ENCODE results near the gene ODAD2.

The ODAD2 gene

GRCh38 chr10:27844223-27844622, 154.7 kb downstream of the ODAD2 start:
- in situ Hi-C loops (cut with HindIII; ENCODE audit: low sequenced_read_pairs), result no loop called here

DNA sequence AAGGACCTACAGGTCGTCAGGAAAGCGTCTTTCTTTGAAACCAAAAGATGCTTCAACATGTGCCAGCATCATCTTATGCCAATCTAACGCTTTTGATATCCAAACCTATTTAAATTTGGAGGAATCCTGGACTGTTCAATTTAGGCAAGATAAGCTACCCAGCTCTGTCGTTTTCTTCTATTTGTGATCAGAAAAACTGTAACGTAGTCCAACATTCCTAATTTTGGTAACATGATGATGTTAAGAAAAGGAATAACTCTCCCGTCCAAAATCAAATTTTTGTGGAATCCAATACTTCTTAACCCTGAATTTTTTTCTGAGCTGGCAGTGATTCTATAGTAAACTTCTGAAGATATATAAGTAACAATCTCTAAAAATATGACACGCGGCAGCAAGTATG, 160.0 kb downstream of the ODAD2 start:
- in situ Hi-C loops (cut with HindIII; ENCODE audit: low sequenced_read_pairs), result no loop called here

DNA sequence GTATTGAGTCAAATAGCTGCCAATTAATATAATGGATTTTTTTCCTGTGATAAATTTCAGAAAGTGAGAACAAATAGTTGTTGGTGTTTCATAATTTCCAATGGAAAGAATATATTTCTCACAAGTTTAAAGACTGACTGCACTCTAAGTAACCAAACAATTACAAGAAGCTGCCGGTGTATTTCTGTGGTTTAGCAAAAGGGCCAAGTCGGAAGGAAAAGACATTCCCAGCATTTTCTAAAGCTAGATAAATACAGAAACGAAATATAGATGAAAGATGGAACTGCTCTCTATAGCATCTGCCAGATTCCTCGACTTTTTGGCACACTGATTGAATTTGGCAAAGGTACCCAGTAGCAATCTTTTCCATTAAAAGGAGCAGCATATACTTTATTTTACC, 160.5 kb downstream of the ODAD2 start:
- in situ Hi-C loops (cut with HindIII; ENCODE audit: low sequenced_read_pairs), result no loop called here

GRCh38 chr10:27834476-27834875, 164.4 kb downstream of the ODAD2 start:
- in situ Hi-C loops (cut with HindIII; ENCODE audit: low sequenced_read_pairs), result no loop called here

DNA sequence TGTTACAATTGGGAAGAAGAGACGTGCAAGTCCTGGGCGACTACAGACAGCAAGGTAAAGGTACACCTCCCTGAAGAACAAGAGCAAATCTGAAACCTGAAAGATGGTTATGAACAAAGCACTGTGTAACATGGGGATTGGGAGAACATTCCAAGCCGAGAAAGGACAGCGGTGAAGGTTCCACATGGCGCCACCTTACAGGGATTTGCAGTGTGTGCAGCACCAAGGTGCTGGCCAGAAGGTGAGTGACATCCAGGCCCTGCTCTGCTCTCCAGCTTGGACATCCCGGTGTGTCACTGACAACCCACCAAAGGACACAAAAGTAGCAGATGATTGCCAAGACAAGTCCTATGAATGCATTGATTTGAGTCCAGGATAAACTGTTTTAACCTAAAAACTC, 165.1 kb downstream of the ODAD2 start:
- in situ Hi-C loops (cut with HindIII; ENCODE audit: low sequenced_read_pairs), result no loop called here

- in situ Hi-C loops (cut with HindIII; ENCODE audit: low sequenced_read_pairs), result no loop called here
These were observed 166.1 kb downstream of the ODAD2 start for GRCh38 chr10:27832826-27833225.

DNA sequence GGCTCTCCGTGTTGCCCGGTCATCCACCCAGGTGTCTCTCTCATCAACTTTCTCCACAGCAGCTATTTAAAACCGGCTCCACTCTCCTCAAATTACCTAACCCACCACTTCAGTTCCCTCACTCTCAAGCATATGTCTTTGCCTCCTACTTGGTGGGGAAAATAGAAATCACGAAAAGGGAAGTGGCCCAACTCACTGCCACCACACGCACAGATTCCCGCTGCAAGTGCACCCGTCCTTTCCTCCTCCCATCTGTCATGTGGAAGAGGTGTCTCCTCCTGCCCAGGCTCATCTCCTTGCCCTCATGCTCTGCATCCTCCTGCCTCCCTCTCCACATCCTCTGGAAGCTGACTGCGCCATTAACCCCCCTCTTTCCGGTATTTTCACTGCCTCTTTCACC, 172.5 kb downstream of the ODAD2 start:
- in situ Hi-C loops (cut with HindIII; ENCODE audit: low sequenced_read_pairs), result no loop called here

DNA sequence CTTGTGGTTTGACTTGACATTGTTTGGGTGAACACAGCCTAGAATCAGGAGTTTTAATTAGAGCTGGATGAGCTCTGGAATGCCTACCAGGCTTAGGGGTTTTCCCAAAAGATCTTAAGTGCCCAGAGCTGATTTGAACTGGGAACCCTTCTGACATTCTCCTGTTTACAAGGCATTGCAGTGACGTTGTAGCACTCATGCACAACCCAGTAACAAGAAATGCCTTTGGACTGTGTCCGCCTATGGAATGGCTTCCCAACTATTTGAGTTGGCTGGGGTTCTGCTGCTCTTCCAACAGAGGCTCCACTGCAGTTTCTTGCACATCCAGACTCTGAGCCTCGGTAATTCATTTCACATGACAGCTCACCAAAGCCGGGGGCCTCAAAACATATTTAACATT, 176.6 kb downstream of the ODAD2 start:
- in situ Hi-C loops (cut with HindIII; ENCODE audit: low sequenced_read_pairs), result no loop called here

- in situ Hi-C loops (cut with HindIII; ENCODE audit: low sequenced_read_pairs), result no loop called here
These were observed 178.2 kb downstream of the ODAD2 start for GRCh38 chr10:27820637-27821036.

- in situ Hi-C loops (cut with HindIII; ENCODE audit: low sequenced_read_pairs), result no loop called here
These were observed 178.9 kb downstream of the ODAD2 start for GRCh38 chr10:27819781-27820531.

DNA sequence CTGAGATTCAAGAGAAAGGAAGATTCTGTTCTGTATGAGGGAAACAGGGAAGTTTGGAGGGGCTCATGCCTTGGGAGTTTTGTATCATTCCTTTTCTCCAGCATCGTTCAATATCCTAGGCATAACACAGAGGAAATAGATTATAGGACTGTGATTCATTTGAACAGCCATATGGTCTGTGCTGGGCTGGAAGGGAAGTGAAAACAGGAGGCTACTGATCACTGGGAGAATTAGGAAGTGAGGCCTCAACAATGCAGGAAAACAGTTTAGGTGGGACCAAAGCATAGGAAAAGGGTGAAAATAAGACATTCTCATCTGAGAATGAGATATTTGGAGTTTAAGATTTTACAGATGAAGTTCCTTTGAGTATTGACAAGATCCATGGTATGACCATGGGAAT, 182.6 kb downstream of the ODAD2 start:
- in situ Hi-C loops (cut with HindIII; ENCODE audit: low sequenced_read_pairs), result no loop called here

DNA sequence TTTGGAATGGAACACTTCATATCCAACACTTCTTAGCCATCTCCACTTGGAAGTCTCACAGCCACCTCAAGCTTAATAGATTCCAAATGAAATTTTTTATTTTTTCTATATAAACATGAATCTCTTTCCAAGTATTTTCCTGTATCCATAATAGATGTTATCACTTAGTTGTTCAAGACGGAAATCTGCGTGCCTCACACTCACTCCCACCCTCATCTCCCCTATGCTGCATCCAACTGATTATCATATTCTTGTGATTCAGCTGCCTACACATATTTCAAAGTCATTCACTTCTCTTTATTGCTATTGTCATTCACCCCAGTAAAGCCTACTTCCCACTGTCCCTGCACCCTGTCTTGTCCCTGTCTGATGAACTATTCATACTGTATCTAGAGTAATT, 183.0 kb downstream of the ODAD2 start:
- in situ Hi-C loops (cut with HindIII; ENCODE audit: low sequenced_read_pairs), result no loop called here

DNA sequence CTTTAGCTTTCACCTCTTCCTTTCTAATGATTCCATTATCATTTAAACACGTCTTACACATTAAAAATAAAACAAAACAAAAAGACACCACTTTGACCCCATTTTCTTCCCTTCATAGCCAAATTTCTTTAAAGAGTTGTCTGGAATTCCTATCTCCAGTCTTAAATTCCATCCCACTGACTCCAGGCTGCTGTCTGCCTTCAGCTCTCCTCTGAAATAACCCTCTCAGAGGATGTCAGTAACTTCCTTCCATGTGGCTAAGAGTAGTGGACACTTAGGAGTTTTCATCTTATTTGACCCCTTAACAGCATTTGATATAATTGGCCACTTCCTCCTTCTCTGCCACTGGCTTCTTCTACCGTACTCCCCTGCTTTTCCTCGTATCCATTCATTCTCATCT, 183.6 kb downstream of the ODAD2 start:
- in situ Hi-C loops (cut with HindIII; ENCODE audit: low sequenced_read_pairs), result no loop called here

- in situ Hi-C loops (cut with HindIII; ENCODE audit: low sequenced_read_pairs), result no loop called here
These were observed 193.7 kb downstream of the ODAD2 start for GRCh38 chr10:27805180-27805579.

GRCh38 chr10:27804136-27804535, 194.7 kb downstream of the ODAD2 start:
- in situ Hi-C loops (cut with HindIII; ENCODE audit: low sequenced_read_pairs), result no loop called here

DNA sequence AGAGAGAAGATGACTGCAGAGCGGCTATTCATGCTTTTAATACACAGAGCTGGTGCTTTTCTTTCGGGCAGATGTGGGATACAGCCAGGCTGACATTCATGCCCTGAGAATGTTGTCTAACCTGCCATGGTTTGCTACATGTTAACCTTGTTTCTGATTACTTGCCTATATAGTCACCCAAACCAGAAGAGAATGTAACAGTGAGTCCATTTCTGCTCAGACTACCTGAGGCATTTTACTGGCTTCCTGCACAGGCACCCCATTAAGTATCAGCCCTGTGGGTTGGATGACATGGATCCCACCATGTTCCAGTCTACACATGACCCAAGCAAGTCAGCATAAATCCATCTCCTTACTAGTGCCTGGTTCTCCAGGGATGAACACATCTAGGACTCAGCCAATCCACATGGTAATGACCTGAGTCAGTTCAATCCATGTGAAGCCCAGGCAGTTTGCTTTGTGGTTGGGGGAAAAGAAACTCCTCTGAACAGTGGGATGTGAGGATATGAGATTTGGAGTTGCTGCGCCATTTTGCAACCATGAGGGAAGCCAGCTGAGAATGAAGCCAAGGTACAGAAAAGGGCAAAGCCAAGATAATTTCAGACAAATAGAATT, 197.6 kb downstream of the ODAD2 start:
- in situ Hi-C loops (cut with HindIII; ENCODE audit: low sequenced_read_pairs), result no loop called here

- in situ Hi-C loops (cut with HindIII; ENCODE audit: low sequenced_read_pairs), result no loop called here
These were observed 199.8 kb downstream of the ODAD2 start for GRCh38 chr10:27799046-27799445.

GRCh38 chr10:27794157-27794556, 204.7 kb downstream of the ODAD2 start:
- in situ Hi-C loops (cut with HindIII; ENCODE audit: low sequenced_read_pairs), result no loop called here

DNA sequence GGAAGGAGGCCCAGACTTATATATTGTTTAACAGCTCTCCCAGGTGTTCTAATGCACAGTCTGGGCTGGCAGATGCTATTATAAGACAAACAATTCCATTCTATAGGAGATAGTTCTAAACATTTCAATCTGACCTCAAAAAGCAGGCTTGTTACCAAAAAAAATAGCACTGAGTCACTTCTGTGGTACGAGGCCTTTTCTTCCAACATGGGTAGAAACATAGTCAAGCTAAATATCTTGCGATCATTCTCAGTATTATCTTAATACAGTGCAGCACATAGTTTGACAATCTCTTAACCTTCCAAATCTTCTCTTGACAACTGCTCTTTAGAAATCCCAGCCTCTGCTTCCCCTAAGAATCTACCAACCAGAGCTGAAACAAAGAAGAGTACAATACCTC, 206.7 kb downstream of the ODAD2 start:
- in situ Hi-C loops (cut with HindIII; ENCODE audit: low sequenced_read_pairs), result no loop called here

GRCh38 chr10:27784272-27784671, 214.6 kb downstream of the ODAD2 start:
- in situ Hi-C loops (cut with HindIII; ENCODE audit: low sequenced_read_pairs), result no loop called here

DNA sequence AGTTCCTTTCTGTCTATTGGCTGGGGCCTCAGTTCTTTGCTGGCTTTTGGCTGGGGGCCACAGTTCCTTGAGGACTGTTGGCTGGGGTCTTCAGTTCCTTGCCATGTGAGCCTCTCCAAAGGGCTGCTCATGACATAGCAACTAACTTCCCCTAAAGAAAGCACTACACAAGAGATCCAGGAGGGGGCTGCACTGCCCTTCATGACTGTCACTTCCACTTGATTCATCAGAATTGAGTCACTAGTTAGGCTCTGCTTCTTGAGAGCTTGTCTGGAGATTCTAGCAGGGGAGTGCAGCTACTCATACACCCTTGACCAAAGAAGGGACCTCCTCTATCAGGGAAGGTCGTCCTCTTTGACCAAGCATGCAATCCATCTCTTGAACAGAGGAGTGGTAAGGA, 215.2 kb downstream of the ODAD2 start:
- in situ Hi-C loops (cut with HindIII; ENCODE audit: low sequenced_read_pairs), result no loop called here

GRCh38 chr10:27779462-27780015, 219.3 kb downstream of the ODAD2 start:
- in situ Hi-C loops (cut with HindIII; ENCODE audit: low sequenced_read_pairs), result no loop called here
